ENCODE measurements around the gene JAZF1. TPM values are rescaled to one million over a fixed set of nuclear protein-coding genes. Genes with fewer than 3 reads are reported as not detected.

JAZF1 gene
- total and polyA plus RNA-seq, 10 of the 15 experiments (the other 5 are each of a cell fraction or from before 2014, with no cell fraction given): 0.04 to 0.82 (median 0.15) TPM; not detected in 3

GRCh38 chr7:27871866-27872265 is 308.7 kb downstream of the JAZF1 start (continued):
- TF ChIP-seq BCL3 (IDR thresholded peaks at IDR 0.05; ENCODE audit: borderline replicate concordance, insufficient read depth, low read depth, low read length, poor library complexity, severe bottlenecking) (no peak), TAF1 (IDR thresholded peaks at IDR 0.05; ENCODE audit: borderline replicate concordance, low read depth, low read length) (no peak), ATF3 (IDR thresholded peaks at IDR 0.05; ENCODE audit: borderline replicate concordance, extremely low read depth, low read depth, low read length) (no peak), BCL11A (IDR thresholded peaks at IDR 0.05; ENCODE audit: low read depth, low read length) (no peak), LARP7 (IDR thresholded peaks at IDR 0.05) (no peak), USF1 (IDR thresholded peaks at IDR 0.05; ENCODE audit: borderline replicate concordance, extremely low read length, insufficient read depth, low read depth, low read length) (no peak), CEBPB (IDR thresholded peaks at IDR 0.05; ENCODE audit: borderline replicate concordance in 1 of 2, low read depth in 2 of 2, low read length in 2 of 2) (no peak), POLR2AphosphoS2 (IDR thresholded peaks at IDR 0.05; ENCODE audit: low read depth, low read length) (no peak), KAT2A (conservative IDR thresholded peaks at IDR 0.05; ENCODE audit: control insufficient read depth, low read depth, low read length) (no peak), NBN (IDR thresholded peaks at IDR 0.05) (no peak), STAT3 (IDR thresholded peaks at IDR 0.05; ENCODE audit: low read depth, low read length) (no peak), MTA3 (IDR thresholded peaks at IDR 0.05; ENCODE audit: borderline replicate concordance, low read length) (no peak)
